ENCODE data around the gene AFF2.

Gene AFF2

GRCh38 chrX:148507418-148507817, 7.0 kb downstream of the AFF2 start:
- no peak for DNase-seq (ENCODE audit: low read depth in 2 of 2)
- H3K4me3 ChIP-seq (replicated peaks in 1 of 2; ENCODE audit: low read depth in 2 of 2, low read length in 2 of 2): no peak overlapping the region
- TF ChIP-seq, protein P1, sequence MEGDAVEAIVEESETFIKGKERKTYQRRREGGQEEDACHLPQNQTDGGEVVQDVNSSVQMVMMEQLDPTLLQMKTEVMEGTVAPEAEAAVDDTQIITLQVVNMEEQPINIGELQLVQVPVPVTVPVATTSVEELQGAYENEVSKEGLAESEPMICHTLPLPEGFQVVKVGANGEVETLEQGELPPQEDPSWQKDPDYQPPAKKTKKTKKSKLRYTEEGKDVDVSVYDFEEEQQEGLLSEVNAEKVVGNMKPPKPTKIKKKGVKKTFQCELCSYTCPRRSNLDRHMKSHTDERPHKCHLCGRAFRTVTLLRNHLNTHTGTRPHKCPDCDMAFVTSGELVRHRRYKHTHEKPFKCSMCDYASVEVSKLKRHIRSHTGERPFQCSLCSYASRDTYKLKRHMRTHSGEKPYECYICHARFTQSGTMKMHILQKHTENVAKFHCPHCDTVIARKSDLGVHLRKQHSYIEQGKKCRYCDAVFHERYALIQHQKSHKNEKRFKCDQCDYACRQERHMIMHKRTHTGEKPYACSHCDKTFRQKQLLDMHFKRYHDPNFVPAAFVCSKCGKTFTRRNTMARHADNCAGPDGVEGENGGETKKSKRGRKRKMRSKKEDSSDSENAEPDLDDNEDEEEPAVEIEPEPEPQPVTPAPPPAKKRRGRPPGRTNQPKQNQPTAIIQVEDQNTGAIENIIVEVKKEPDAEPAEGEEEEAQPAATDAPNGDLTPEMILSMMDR (IDR thresholded peaks at IDR 0.05; ENCODE audit: low read depth, low read length): no peak

DNA sequence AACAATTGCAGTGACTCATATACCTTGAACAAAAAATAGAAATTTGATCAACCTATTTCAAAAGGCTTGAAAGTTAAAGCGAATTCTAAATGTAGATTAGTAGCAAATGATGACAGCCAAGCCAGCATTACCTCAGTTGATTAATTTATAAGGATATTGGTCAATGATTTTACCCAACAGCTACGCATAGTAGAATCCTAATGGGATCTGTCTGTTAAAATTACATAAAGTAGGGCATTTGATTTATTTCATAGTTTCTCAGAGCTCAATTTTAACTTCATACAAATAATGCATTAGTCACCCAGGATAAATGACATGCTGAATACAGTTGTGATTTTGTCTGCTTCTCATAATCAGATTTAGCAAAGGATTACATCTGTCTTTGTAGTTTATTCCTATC, 12.0 kb downstream of the AFF2 start:
- no peak for DNase-seq (ENCODE audit: low read depth in 2 of 2)
- H3K4me3 ChIP-seq (replicated peaks in 1 of 2; ENCODE audit: low read depth in 2 of 2, low read length in 2 of 2): no peak overlapping the region
- TF ChIP-seq, protein P1 (IDR thresholded peaks at IDR 0.05; ENCODE audit: low read depth, low read length): no peak

DNA sequence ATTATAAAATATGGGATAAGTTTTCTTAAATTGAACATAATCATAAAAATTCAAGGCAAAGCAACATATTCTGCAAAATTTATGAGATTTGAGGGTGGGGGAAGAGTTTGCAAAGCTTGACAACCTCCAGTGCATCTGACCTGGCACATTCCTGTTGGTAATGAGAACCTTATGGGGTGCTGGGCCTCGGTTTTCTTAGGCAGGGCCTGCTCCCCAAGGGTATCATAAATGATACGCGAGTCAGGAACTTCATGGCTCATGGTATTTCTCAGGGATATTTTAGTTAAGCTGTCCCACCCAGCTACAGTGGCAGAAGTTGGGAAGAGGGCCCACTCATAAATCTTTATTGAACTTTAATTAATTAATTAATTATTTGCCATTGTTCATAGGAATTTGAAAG, 13.2 kb downstream of the AFF2 start:
- DNase-seq (ENCODE audit: low read depth in 2 of 2): no peak
- no peak overlapping the region for H3K4me3 ChIP-seq (replicated peaks in 1 of 2; ENCODE audit: low read depth in 2 of 2, low read length in 2 of 2)
- TF ChIP-seq, protein P1 (IDR thresholded peaks at IDR 0.05; ENCODE audit: low read depth, low read length): no peak

- TF ChIP-seq, protein P1 (IDR thresholded peaks at IDR 0.05; ENCODE audit: low read depth, low read length): no peak
- no peak overlapping the region for H3K4me3 ChIP-seq (replicated peaks in 1 of 2; ENCODE audit: low read depth in 2 of 2, low read length in 2 of 2)
- DNase-seq (ENCODE audit: low read depth in 2 of 2): no peak
Measured at GRCh38 chrX:148517176-148517575, 16.8 kb downstream of the AFF2 start.

- DNase-seq (ENCODE audit: low read depth in 2 of 2): no peak
- no peak overlapping the region for H3K4me3 ChIP-seq (replicated peaks in 1 of 2; ENCODE audit: low read depth in 2 of 2, low read length in 2 of 2)
- TF ChIP-seq, protein P1 (IDR thresholded peaks at IDR 0.05; ENCODE audit: low read depth, low read length): no peak
Measured at GRCh38 chrX:148522006-148522405, 21.6 kb downstream of the AFF2 start.

- H3K4me3 ChIP-seq (replicated peaks in 1 of 2; ENCODE audit: low read depth in 2 of 2, low read length in 2 of 2): no peak overlapping the region
- no peak for DNase-seq (ENCODE audit: low read depth in 2 of 2)
- TF ChIP-seq, protein P1 (IDR thresholded peaks at IDR 0.05; ENCODE audit: low read depth, low read length): no peak
Measured at GRCh38 chrX:148523303-148524080, 23.1 kb downstream of the AFF2 start.

All from cardiac fibroblast (primary cell).